HepG2 (cell line): ENCODE measurements around the gene PRKAR2A. TPM values are rescaled to one million over a fixed set of nuclear protein-coding genes. Genes with fewer than 3 reads are reported as not detected.

Experiments used
- CCAR2 ChIP-seq: fragments of 200-400 bp; formaldehyde crosslinking; optimal IDR thresholded peaks from 2 replicates; pipeline ENCODE3; 2018; ENCODE audit warnings: low read depth, mild to moderate bottlenecking, low read length, moderate library complexity
- EEA1 ChIP-seq: sonication (generic); formaldehyde crosslinking; IDR thresholded peaks from 2 replicates; pipeline ENCODE4 v1.5.1; 2020; ENCODE audit warnings: mild to moderate bottlenecking, missing genetic modification reagents, borderline replicate concordance
- GLI4 ChIP-seq: sonication (generic); formaldehyde crosslinking; IDR thresholded peaks from 2 replicates; pipeline ENCODE4 v1.5.1; 2020; ENCODE audit warnings: missing genetic modification reagents, mild to moderate bottlenecking, moderate library complexity, borderline replicate concordance
- HMG20A ChIP-seq: IDR thresholded peaks from 2 replicates; pipeline ENCODE4 v1.6.1; 2016; ENCODE audit warnings: borderline replicate concordance
- HMGA1 ChIP-seq: sonication (generic); formaldehyde crosslinking; conservative IDR thresholded peaks from 2 replicates; pipeline ENCODE4 v1.4.0; 2020; ENCODE audit warnings: missing genetic modification reagents
- HNF4G ChIP-seq, 2 experiments: sonication (generic) in 1 of 2; formaldehyde crosslinking in 1 of 2; IDR thresholded peaks; 2 replicates each; pipeline versions ENCODE4 v1.4.0 to v1.6.1; 2011 to 2020; ENCODE audit warnings: borderline replicate concordance in 2 of 2, low read depth in 2 of 2, mild to moderate bottlenecking in 2 of 2, low read length in 1 of 2, missing genetic modification reagents in 1 of 2, moderate library complexity in 1 of 2
- KLF11 ChIP-seq: IDR thresholded peaks from 2 replicates; pipeline ENCODE4 v1.6.1; 2016; ENCODE audit warnings: missing compliant biosample characterization
- LCORL ChIP-seq, 2 experiments: fragments of 450-650 bp in 1 of 2; sonication (generic) in 1 of 2; formaldehyde crosslinking in 1 of 2; IDR thresholded peaks; 2 replicates each; pipeline versions ENCODE4 v1.5.0 to v1.6.1; 2017 to 2020; ENCODE audit warnings: antibody characterized with exemption in 1 of 2, missing genetic modification reagents in 1 of 2
- NFE2L1 ChIP-seq: sonication (generic); formaldehyde crosslinking; IDR thresholded peaks from 2 replicates; pipeline ENCODE4 v1.4.0; 2020; ENCODE audit warnings: missing genetic modification reagents, mild to moderate bottlenecking, borderline replicate concordance
- NFE2L2 ChIP-seq: fragments of 150-350 bp; IDR thresholded peaks from 2 replicates; pipeline ENCODE4 v1.6.1; 2014; ENCODE audit warnings: low read length
- ONECUT2 ChIP-seq: sonication (generic); formaldehyde crosslinking; IDR thresholded peaks from 2 replicates; pipeline ENCODE4 v1.4.0; 2020; ENCODE audit warnings: missing genetic modification reagents
- PCBP1 ChIP-seq: fragments of 200-400 bp; formaldehyde crosslinking; IDR thresholded peaks from 2 replicates; pipeline ENCODE4 v1.6.1; 2017; ENCODE audit warnings: mild to moderate bottlenecking, low read depth, low read length, borderline replicate concordance
- RFX1 ChIP-seq: fragments of 450-650 bp; IDR thresholded peaks from 2 replicates; pipeline ENCODE4 v1.6.1; 2017
- SOX13 ChIP-seq, 3 experiments: fragments of 450-650 bp in 1 of 3; sonication (generic) in 1 of 3; formaldehyde crosslinking in 1 of 3; IDR thresholded peaks in 2 of 3; conservative IDR thresholded peaks in 1 of 3; 2 replicates each; pipeline versions ENCODE4 v1.5.0 to v1.6.1; 2016 to 2020; ENCODE audit warnings: antibody characterized with exemption in 1 of 3, mild to moderate bottlenecking in 1 of 3, missing compliant biosample characterization in 1 of 3, missing genetic modification reagents in 1 of 3, moderate library complexity in 1 of 3
- XBP1 ChIP-seq: sonication (generic); formaldehyde crosslinking; IDR thresholded peaks from 2 replicates; pipeline ENCODE4 v1.5.0; 2020; ENCODE audit warnings: missing genetic modification reagents
- ZFP36L2 ChIP-seq: sonication (generic); formaldehyde crosslinking; IDR thresholded peaks from 2 replicates; pipeline ENCODE4 v1.4.0; 2020; ENCODE audit warnings: missing genetic modification reagents
- ZNF468 ChIP-seq: sonication (generic); formaldehyde crosslinking; IDR thresholded peaks from 2 replicates; pipeline ENCODE4 v1.8.0; 2022; ENCODE audit warnings: mild to moderate bottlenecking, moderate library complexity, missing genetic modification reagents
- ZNF644 ChIP-seq: IDR thresholded peaks from 2 replicates; pipeline ENCODE4 v1.6.1; 2016; ENCODE audit warnings: low read depth
- ZNF777 ChIP-seq: sonication (generic); formaldehyde crosslinking; IDR thresholded peaks from 2 replicates; pipeline ENCODE4 v1.4.0; 2020; ENCODE audit warnings: missing genetic modification reagents
- polyA plus RNA-seq, 8 experiments: library from polyadenylated mRNA; depleted of rRNA in 3 of 8; stranded (reverse) in 7 of 8; unstranded in 1 of 8; fragments of >200 nt; fragmentation: Illumina TruSeq in 4 of 8; extraction: Trizol in 4 of 8; gene quantifications; 2 replicates each; pipeline versions ENCODE4 v1.2.1 to v1.2.3, GENCODE V29; 2011 to 2016; ENCODE audit warnings: low read depth in 4 of 8, missing spikeins in 1 of 8, mixed read lengths in 1 of 8; ENCODE audit not compliant: insufficient read depth in 1 of 8
- total RNA-seq, 5 experiments: library from RNA; depleted of rRNA; stranded (reverse); fragments of >200 nt; fragmentation: Illumina TruSeq; extraction: Trizol; gene quantifications; 2 replicates each; pipeline ENCODE4 v1.2.3, GENCODE V29; 2016; ENCODE audit warnings: low read depth in 1 of 5
- TF ChIP-seq, protein P1 (sequence below): sonication (generic); formaldehyde crosslinking; IDR thresholded peaks from 2 replicates; pipeline ENCODE4 v1.5.0; 2020; ENCODE audit warnings: mild to moderate bottlenecking, missing genetic modification reagents
- TF ChIP-seq, protein P2 (sequence below): sonication (generic); formaldehyde crosslinking; IDR thresholded peaks from 2 replicates; pipeline ENCODE4 v1.5.0; 2020; ENCODE audit warnings: mild to moderate bottlenecking, missing genetic modification reagents
- TF ChIP-seq, protein P3 (sequence below): sonication (generic); formaldehyde crosslinking; IDR thresholded peaks from 2 replicates; pipeline ENCODE4 v1.4.0; 2020; ENCODE audit warnings: missing genetic modification reagents

PRKAR2A gene
- total and polyA plus RNA-seq, 2 of the 13 experiments (the other 11 are each of a cell fraction or from before 2014, with no cell fraction given), result 11.8 to 29.2 TPM

DNA sequence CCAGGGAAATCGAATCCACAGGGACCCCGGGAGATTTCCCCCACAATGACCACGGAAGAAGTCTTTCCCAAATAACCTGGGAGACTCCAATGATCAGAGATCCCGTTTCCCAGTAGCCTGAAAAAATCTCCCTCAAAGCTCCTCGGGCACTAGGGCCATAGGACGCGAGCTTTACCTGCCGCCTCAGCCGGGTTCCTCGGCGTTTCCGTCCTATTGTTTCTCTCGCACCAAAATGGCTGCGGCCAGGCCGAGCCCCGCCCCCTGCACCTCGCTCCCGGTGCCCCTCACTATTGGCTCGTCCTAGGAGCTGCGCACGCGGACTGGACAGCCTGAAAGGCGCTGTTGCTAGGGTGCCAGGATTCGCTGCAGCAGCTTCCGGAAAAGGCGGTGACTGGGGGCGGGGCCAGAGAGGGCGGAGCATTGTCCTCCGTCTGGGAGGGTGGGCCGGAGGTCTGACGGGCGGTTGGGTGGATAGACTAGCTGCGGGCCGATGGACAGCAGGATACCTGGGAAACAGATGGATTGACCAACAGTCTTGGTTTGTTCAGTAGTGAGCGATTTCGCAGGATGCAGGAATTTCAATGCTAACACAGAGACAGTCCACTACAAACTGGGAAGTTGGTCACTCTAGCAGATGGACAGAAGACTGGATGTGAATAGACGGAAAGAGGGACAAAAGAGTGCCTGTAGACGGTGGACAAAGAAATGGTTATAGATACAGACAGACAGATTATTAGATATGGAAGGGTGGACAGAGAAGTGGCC, 130.5 kb downstream of the PRKAR2A start, which contains the start of gene IP6K2 (continued):
- TF ChIP-seq RFX1, result peak; percentile 77
- peak; percentile 32; the same call in 1 of the 2 replicates for TF ChIP-seq ZNF777 (CRISPR knock-in tag)
- TF ChIP-seq HNF4G (IDR thresholded peaks at IDR 0.05; ENCODE audit: borderline replicate concordance, low read depth, low read length), result no peak
- TF ChIP-seq HNF4G (CRISPR knock-in tag; IDR thresholded peaks at IDR 0.05; ENCODE audit: borderline replicate concordance, low read depth), result no peak
- no peak for TF ChIP-seq HMG20A (CRISPR knock-in tag)
- TF ChIP-seq LCORL (IDR thresholded peaks at IDR 0.05), result no peak
- TF ChIP-seq LCORL (CRISPR knock-in tag; IDR thresholded peaks at IDR 0.05), result peak; percentile 63; the same call in 1 of the 2 replicates
- TF ChIP-seq ZFP36L2 (CRISPR knock-in tag), result no peak
- no peak for TF ChIP-seq XBP1 (CRISPR knock-in tag)
- 0 out of 2 replicates have a peak, but pooled peaks have one; percentile 26 for TF ChIP-seq PCBP1
- TF ChIP-seq ONECUT2 (CRISPR knock-in tag), result 0 out of 2 replicates have a peak, but pooled peaks have one; percentile 12
- TF ChIP-seq SOX13 (IDR thresholded peaks at IDR 0.05), result peak; percentile 2; the same call in 1 of the 2 replicates
- TF ChIP-seq SOX13 (CRISPR knock-in tag; conservative IDR thresholded peaks at IDR 0.05 in 1 of 2, IDR thresholded peaks at IDR 0.05 in 1 of 2), result peak in 1 of 2 experiments; percentile 55; a peak in 1 of 4 replicates
- no peak for TF ChIP-seq ZNF468 (CRISPR knock-in tag)
- no peak for TF ChIP-seq NFE2L1
- TF ChIP-seq EEA1 (CRISPR knock-in tag), result no peak
- no peak for TF ChIP-seq CCAR2
- TF ChIP-seq GLI4 (CRISPR knock-in tag), result peak; percentile 15; the same call in 1 of the 2 replicates
- TF ChIP-seq, protein P1, sequence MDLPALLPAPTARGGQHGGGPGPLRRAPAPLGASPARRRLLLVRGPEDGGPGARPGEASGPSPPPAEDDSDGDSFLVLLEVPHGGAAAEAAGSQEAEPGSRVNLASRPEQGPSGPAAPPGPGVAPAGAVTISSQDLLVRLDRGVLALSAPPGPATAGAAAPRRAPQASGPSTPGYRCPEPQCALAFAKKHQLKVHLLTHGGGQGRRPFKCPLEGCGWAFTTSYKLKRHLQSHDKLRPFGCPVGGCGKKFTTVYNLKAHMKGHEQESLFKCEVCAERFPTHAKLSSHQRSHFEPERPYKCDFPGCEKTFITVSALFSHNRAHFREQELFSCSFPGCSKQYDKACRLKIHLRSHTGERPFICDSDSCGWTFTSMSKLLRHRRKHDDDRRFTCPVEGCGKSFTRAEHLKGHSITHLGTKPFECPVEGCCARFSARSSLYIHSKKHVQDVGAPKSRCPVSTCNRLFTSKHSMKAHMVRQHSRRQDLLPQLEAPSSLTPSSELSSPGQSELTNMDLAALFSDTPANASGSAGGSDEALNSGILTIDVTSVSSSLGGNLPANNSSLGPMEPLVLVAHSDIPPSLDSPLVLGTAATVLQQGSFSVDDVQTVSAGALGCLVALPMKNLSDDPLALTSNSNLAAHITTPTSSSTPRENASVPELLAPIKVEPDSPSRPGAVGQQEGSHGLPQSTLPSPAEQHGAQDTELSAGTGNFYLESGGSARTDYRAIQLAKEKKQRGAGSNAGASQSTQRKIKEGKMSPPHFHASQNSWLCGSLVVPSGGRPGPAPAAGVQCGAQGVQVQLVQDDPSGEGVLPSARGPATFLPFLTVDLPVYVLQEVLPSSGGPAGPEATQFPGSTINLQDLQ (CRISPR knock-in tag), result no peak
- TF ChIP-seq, protein P2, sequence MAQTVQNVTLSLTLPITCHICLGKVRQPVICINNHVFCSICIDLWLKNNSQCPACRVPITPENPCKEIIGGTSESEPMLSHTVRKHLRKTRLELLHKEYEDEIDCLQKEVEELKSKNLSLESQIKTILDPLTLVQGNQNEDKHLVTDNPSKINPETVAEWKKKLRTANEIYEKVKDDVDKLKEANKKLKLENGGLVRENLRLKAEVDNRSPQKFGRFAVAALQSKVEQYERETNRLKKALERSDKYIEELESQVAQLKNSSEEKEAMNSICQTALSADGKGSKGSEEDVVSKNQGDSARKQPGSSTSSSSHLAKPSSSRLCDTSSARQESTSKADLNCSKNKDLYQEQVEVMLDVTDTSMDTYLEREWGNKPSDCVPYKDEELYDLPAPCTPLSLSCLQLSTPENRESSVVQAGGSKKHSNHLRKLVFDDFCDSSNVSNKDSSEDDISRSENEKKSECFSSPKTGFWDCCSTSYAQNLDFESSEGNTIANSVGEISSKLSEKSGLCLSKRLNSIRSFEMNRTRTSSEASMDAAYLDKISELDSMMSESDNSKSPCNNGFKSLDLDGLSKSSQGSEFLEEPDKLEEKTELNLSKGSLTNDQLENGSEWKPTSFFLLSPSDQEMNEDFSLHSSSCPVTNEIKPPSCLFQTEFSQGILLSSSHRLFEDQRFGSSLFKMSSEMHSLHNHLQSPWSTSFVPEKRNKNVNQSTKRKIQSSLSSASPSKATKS (CRISPR knock-in tag), result no peak
- no peak for TF ChIP-seq HMGA1 (CRISPR knock-in tag)
- TF ChIP-seq KLF11 (CRISPR knock-in tag), result no peak
- TF ChIP-seq NFE2L2, result no peak
- TF ChIP-seq, protein P3, sequence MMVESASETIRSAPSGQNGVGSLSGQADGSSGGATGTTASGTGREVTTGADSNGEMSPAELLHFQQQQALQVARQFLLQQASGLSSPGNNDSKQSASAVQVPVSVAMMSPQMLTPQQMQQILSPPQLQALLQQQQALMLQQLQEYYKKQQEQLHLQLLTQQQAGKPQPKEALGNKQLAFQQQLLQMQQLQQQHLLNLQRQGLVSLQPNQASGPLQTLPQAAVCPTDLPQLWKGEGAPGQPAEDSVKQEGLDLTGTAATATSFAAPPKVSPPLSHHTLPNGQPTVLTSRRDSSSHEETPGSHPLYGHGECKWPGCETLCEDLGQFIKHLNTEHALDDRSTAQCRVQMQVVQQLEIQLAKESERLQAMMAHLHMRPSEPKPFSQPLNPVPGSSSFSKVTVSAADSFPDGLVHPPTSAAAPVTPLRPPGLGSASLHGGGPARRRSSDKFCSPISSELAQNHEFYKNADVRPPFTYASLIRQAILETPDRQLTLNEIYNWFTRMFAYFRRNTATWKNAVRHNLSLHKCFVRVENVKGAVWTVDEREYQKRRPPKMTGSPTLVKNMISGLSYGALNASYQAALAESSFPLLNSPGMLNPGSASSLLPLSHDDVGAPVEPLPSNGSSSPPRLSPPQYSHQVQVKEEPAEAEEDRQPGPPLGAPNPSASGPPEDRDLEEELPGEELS (CRISPR knock-in tag), result no peak
- 0 out of 2 replicates have a peak, but pooled peaks have one; percentile 6 for TF ChIP-seq ZNF644 (CRISPR knock-in tag)
